HCT116 (cell line): Measurements from ENCODE around the gene SPIN1. TPM values are rescaled to one million over a fixed set of nuclear protein-coding genes. Genes with fewer than 3 reads are reported as not detected.

Experiments
- ATAC-seq: fragments of 200-7000 bp; cut with Tn5 transposase; 2 replicates; pipeline ENCODE4 v1.9.1; 2020; ENCODE audit warnings: mild to moderate bottlenecking, moderate library complexity
- BruUV-seq: library from RNA; stranded (reverse); fragments of 400-500 nt; replicated peaks from 2 replicates; lab custom pipeline; 2021; lab: Mats Ljungman, UMichigan
- CTCF ChIA-PET: fragments of 300-600 bp; sonication (Branson Sonifier 250); formaldehyde crosslinking; loops from one replicate; lab custom pipeline; 2021; ENCODE audit warnings: antibody characterized with exemption; lab: Charles Lee
- POLR2A ChIA-PET: fragments of 300-600, 350-600 bp; sonication (Branson Sonifier 250); formaldehyde crosslinking; loops from one replicate; lab custom pipeline; 2021; ENCODE audit warnings: antibody characterized with exemption; lab: Charles Lee
- RAD21 ChIA-PET, 2 experiments: fragments of 300-600 bp; sonication (Branson Sonifier 250); formaldehyde crosslinking; loops; one replicate each; lab custom pipeline; 2023; ENCODE audit warnings: low total read pairs in 2 of 2; ENCODE audit not compliant: uncharacterized antibody in 2 of 2, unreplicated experiment in 2 of 2, low non-redundant PET in 1 of 2; lab: Charles Lee
- DNase-seq: peaks from one replicate; pipeline ENCODE4 v3.0.0-alpha.2; 2010; ENCODE audit warnings: low read depth, low spot score
- H2AFZ ChIP-seq: fragments of 200-600 bp; shearing (Covaris generic), sonication (generic); 2 replicates; pipeline ENCODE4 v1.6.1; 2017; ENCODE audit warnings: low read depth, mixed run types, mixed read lengths, antibody characterized with exemption, low read length; ENCODE audit not compliant: poor library complexity, severe bottlenecking
- H3K27ac ChIP-seq: 2 replicates; pipeline ENCODE4 v1.5.1; 2012; ENCODE audit warnings: low read depth, low read length
- H3K27me3 ChIP-seq: fragments of 200-600 bp; sonication (generic); 2 replicates; pipeline ENCODE4 v1.6.1; 2016; ENCODE audit warnings: mixed run types, low read length, mixed read lengths; ENCODE audit not compliant: insufficient read depth
- H3K36me3 ChIP-seq, 2 experiments: fragments of 200-500 bp in 1 of 2; fragments of 200-600 bp in 1 of 2; sonication (Bioruptor generic) in 1 of 2; sonication (generic) in 1 of 2; 2 replicates each; pipeline versions ENCODE4 v1.5.1 to v1.6.1; 2014 to 2016; ENCODE audit warnings: low read length in 2 of 2, inconsistent platforms in 1 of 2, mixed read lengths in 1 of 2, mixed run types in 1 of 2; ENCODE audit not compliant: insufficient read depth in 2 of 2, control insufficient read depth in 1 of 2
- H3K4me1 ChIP-seq, 2 experiments: fragments of 200-600 bp in 1 of 2; sonication (generic) in 1 of 2; 2 replicates each; pipeline versions ENCODE4 v1.5.1 to v1.6.1; 2012 to 2017; ENCODE audit warnings: low read length in 2 of 2, inconsistent platforms in 1 of 2, mild to moderate bottlenecking in 1 of 2, mixed read lengths in 1 of 2, mixed run types in 1 of 2, moderate library complexity in 1 of 2; ENCODE audit not compliant: insufficient read depth in 2 of 2, control insufficient read depth in 1 of 2
- H3K4me2 ChIP-seq: fragments of 200-600 bp; sonication (generic); 2 replicates; pipeline ENCODE4 v1.6.1; 2017; ENCODE audit warnings: mixed run types, low read length, mixed read lengths
- H3K4me3 ChIP-seq, 2 experiments: fragments of 200-600 bp in 1 of 2; sonication (generic) in 1 of 2; replicated peaks in 1 of 2; 2 replicates each; pipeline ENCODE4 v1.5.1; 2011 to 2016; ENCODE audit warnings: low read length in 2 of 2, control low read depth in 1 of 2, low read depth in 1 of 2, mild to moderate bottlenecking in 1 of 2, mixed read lengths in 1 of 2, mixed run types in 1 of 2
- H3K79me2 ChIP-seq: fragments of 200-600 bp; sonication (generic); 2 replicates; pipeline ENCODE4 v1.6.1; 2017; ENCODE audit warnings: mild to moderate bottlenecking, mixed run types, low read length, moderate library complexity, mixed read lengths; ENCODE audit not compliant: insufficient read depth
- H3K9ac ChIP-seq: fragments of 200-600 bp; sonication (generic); 2 replicates; pipeline ENCODE4 v1.6.1; 2016; ENCODE audit warnings: low read length, mixed read lengths
- H3K9me2 ChIP-seq: fragments of 200-600 bp; sonication (generic), shearing (Covaris generic); 2 replicates; pipeline ENCODE4 v1.6.1; 2017; ENCODE audit warnings: mixed run types, mild to moderate bottlenecking, moderate library complexity; ENCODE audit not compliant: insufficient read depth
- H3K9me3 ChIP-seq, 2 experiments: fragments of 200-500 bp in 1 of 2; fragments of 200-600 bp in 1 of 2; sonication (Bioruptor generic) in 1 of 2; sonication (generic) in 1 of 2; 2 replicates each; pipeline ENCODE4 v1.6.1; 2014 to 2017; ENCODE audit warnings: low read length in 2 of 2, mixed read lengths in 2 of 2, inconsistent platforms in 1 of 2, low read depth in 1 of 2, mild to moderate bottlenecking in 1 of 2, mixed run types in 1 of 2, moderate library complexity in 1 of 2; ENCODE audit not compliant: control insufficient read depth in 1 of 2, insufficient read depth in 1 of 2
- H4K20me1 ChIP-seq: fragments of 200-600 bp; sonication (generic), shearing (Covaris generic); 2 replicates; pipeline ENCODE4 v1.6.1; 2017; ENCODE audit warnings: mixed run types, mild to moderate bottlenecking, moderate library complexity; ENCODE audit not compliant: insufficient read depth
- CBX3 ChIP-seq: IDR thresholded peaks from 2 replicates; pipeline ENCODE4 v1.6.1; 2012; ENCODE audit warnings: low read depth
- CEBPB ChIP-seq: IDR thresholded peaks from 2 replicates; pipeline ENCODE4 v1.6.1; 2012; ENCODE audit warnings: low read depth
- EGR1 ChIP-seq: IDR thresholded peaks from 2 replicates; pipeline ENCODE4 v1.6.1; 2012; ENCODE audit warnings: low read depth
- ELF1 ChIP-seq: IDR thresholded peaks from 2 replicates; pipeline ENCODE4 v1.6.1; 2012; ENCODE audit warnings: low read depth, borderline replicate concordance
- EZH2 ChIP-seq: fragments of 200-600 bp; sonication (generic); IDR thresholded peaks from 2 replicates; pipeline ENCODE4 v1.6.1; 2017; ENCODE audit warnings: antibody characterized with exemption, mixed run types
- FOSL1 ChIP-seq: IDR thresholded peaks from 2 replicates; pipeline ENCODE4 v1.6.1; 2012; ENCODE audit warnings: low read depth
- JUND ChIP-seq: IDR thresholded peaks from 2 replicates; pipeline ENCODE4 v1.6.1; 2012
- MAX ChIP-seq: IDR thresholded peaks from 2 replicates; pipeline ENCODE4 v1.6.1; 2012
- POLR2A ChIP-seq: IDR thresholded peaks from 2 replicates; pipeline ENCODE4 v1.7.0; 2011; ENCODE audit warnings: borderline replicate concordance; ENCODE audit not compliant: insufficient read depth, insufficient read length; ENCODE audit errors: extremely low read depth
- RAD21 ChIP-seq: IDR thresholded peaks from 2 replicates; pipeline ENCODE4 v1.6.1; 2012; ENCODE audit warnings: low read depth, mild to moderate bottlenecking
- REST ChIP-seq: IDR thresholded peaks from 2 replicates; pipeline ENCODE4 v1.6.1; 2012; ENCODE audit warnings: low read depth
- SIN3A ChIP-seq: IDR thresholded peaks from 2 replicates; pipeline ENCODE4 v1.6.1; 2012; ENCODE audit warnings: low read depth
- SP1 ChIP-seq: IDR thresholded peaks from 2 replicates; pipeline ENCODE4 v1.6.1; 2012; ENCODE audit warnings: low read depth
- SRF ChIP-seq: IDR thresholded peaks from 2 replicates; pipeline ENCODE4 v1.6.1; 2012; ENCODE audit warnings: low read depth
- TCF7L2 ChIP-seq: IDR thresholded peaks from 2 replicates; pipeline ENCODE4 v1.7.0; 2011; ENCODE audit warnings: borderline replicate concordance, inconsistent platforms; ENCODE audit not compliant: insufficient read depth, insufficient read length; ENCODE audit errors: extremely low read depth
- YY1 ChIP-seq: IDR thresholded peaks from 2 replicates; pipeline ENCODE4 v1.6.1; 2011; ENCODE audit warnings: low read length, low read depth, moderate library complexity, mild to moderate bottlenecking; ENCODE audit not compliant: insufficient replicate concordance; ENCODE audit errors: extremely low read depth
- ZBTB33 ChIP-seq: IDR thresholded peaks from 2 replicates; pipeline ENCODE4 v1.6.1; 2011; ENCODE audit warnings: mild to moderate bottlenecking, low read length, moderate library complexity; ENCODE audit not compliant: insufficient replicate concordance; ENCODE audit errors: extremely low read depth
- ZFX ChIP-seq: fragments of 450-650 bp; IDR thresholded peaks from 2 replicates; pipeline ENCODE4 v1.6.1; 2017
- ZNF274 ChIP-seq: fragments of 200-500 bp; sonication (Bioruptor generic); IDR thresholded peaks from 2 replicates; pipeline ENCODE4 v1.6.1; 2014; ENCODE audit warnings: mild to moderate bottlenecking, low read depth, low read length, inconsistent platforms
- intact Hi-C: fragments of 100-400 bp; cut with micrococcal nuclease; formaldehyde crosslinking; loops from 2 replicates; pipeline ENCODE4 v1.10.0; 2022
- total RNA-seq: library from RNA; stranded (reverse); gene quantifications from one replicate; pipeline ENCODE4 v1.2.1, GENCODE V29; 2021; ENCODE audit not compliant: unreplicated experiment
- TF ChIP-seq, protein P1 (sequence below), 3 experiments: fragments of 200-600 bp in 1 of 3; sonication (generic) in 1 of 3; IDR thresholded peaks in 2 of 3; conservative IDR thresholded peaks in 1 of 3; 2 replicates each; pipeline ENCODE4 v1.5.1; 2012 to 2017; ENCODE audit warnings: low read depth in 2 of 3, low read length in 2 of 3, antibody characterized with exemption in 1 of 3, borderline replicate concordance in 1 of 3, control low read depth in 1 of 3, mild to moderate bottlenecking in 1 of 3, mixed read lengths in 1 of 3, mixed run types in 1 of 3, moderate library complexity in 1 of 3; ENCODE audit not compliant: insufficient read depth in 1 of 3

Gene SPIN1
- total RNA-seq, 1 experiment from 2014 or later = 74.0 TPM

GRCh38 chr9:88523056-88523455 lies 134.8 kb downstream of the SPIN1 start:
- Histone ChIP-seq H3K9me2 (no peaks in the 10 kb centered on the region), H3K4me2 (peak overlapping the region; percentile 71), H2AFZ (no peak overlapping the region), H3K79me2 (no peaks in the 10 kb centered on the region), H3K27ac (no peak overlapping the region), H4K20me1 (no peaks in the 10 kb centered on the region), H3K27me3 (no peaks in the 10 kb centered on the region), H3K9ac (peak overlapping the region; percentile 9; the same call in 1 of the 2 replicates), H3K4me1 (peaks cover 17 to 24% of the 10 kb centered on the region in 2 experiments), H3K4me3 (peak overlapping the region in 1 of 2 experiments; percentile 16; a peak in 2 of 4 replicates), H3K9me3 (no peaks in the 10 kb centered on the region), H3K36me3 (no peaks in the 10 kb centered on the region)
- ChIA-PET CTCF (no interaction called here), RAD21 (no interaction called here), POLR2A (no interaction called here)
- intact Hi-C loops = no loop called here
- DNase-seq = no peak
- TF ChIP-seq TCF7L2 = no peak
- no peak for TF ChIP-seq ZBTB33
- no peak for TF ChIP-seq SRF
- TF ChIP-seq YY1 = no peak
- TF ChIP-seq ZFX = no peak
- peak; percentile 82 for TF ChIP-seq EGR1
- no peak for TF ChIP-seq EZH2
- TF ChIP-seq CEBPB = no peak
- no peak for TF ChIP-seq SP1
- TF ChIP-seq RAD21 = no peak
- TF ChIP-seq MAX = no peak
- no peak for TF ChIP-seq ELF1
- no peak for TF ChIP-seq REST
- TF ChIP-seq, protein P1, sequence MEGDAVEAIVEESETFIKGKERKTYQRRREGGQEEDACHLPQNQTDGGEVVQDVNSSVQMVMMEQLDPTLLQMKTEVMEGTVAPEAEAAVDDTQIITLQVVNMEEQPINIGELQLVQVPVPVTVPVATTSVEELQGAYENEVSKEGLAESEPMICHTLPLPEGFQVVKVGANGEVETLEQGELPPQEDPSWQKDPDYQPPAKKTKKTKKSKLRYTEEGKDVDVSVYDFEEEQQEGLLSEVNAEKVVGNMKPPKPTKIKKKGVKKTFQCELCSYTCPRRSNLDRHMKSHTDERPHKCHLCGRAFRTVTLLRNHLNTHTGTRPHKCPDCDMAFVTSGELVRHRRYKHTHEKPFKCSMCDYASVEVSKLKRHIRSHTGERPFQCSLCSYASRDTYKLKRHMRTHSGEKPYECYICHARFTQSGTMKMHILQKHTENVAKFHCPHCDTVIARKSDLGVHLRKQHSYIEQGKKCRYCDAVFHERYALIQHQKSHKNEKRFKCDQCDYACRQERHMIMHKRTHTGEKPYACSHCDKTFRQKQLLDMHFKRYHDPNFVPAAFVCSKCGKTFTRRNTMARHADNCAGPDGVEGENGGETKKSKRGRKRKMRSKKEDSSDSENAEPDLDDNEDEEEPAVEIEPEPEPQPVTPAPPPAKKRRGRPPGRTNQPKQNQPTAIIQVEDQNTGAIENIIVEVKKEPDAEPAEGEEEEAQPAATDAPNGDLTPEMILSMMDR (IDR thresholded peaks at IDR 0.05 in 2 of 3, conservative IDR thresholded peaks at IDR 0.05 in 1 of 3; ENCODE audit: borderline replicate concordance in 1 of 3, insufficient read depth in 1 of 3, low read depth in 2 of 3, low read length in 2 of 3) = no peak
- no peak for TF ChIP-seq SIN3A
- no peak for TF ChIP-seq CBX3
- TF ChIP-seq JUND = 0 out of 2 replicates have a peak, but pooled peaks have one; percentile 31
- TF ChIP-seq POLR2A = no peak
- no peak for TF ChIP-seq ZNF274
- TF ChIP-seq FOSL1 = 0 out of 2 replicates have a peak, but pooled peaks have one; percentile 30
- ATAC-seq = peak; percentile 72
- no TSS peak for BruUV-seq
